Ovary (tissue), 9 donors: ENCODE measurements around the gene PCDHGB1. TPM values are rescaled to one million over a fixed set of nuclear protein-coding genes. Genes with fewer than 3 reads are reported as not detected.

Experiments
- DNase-seq, 5 donors: peaks; one replicate each; pipeline ENCODE4 v3.0.0-alpha.2; 2019 to 2020
- H3K27ac ChIP-seq, 2 donors: fragments of 200-600 bp; one replicate each; pipeline versions ENCODE4 v1.5.1 to v1.8.0; 2019 to 2022
- H3K27me3 ChIP-seq: fragments of 200-600 bp; one replicate; pipeline ENCODE4 v1.8.0; 2022
- H3K36me3 ChIP-seq: fragments of 200-600 bp; sonication (generic); one replicate; pipeline ENCODE4 v1.5.1; 2019
- H3K4me1 ChIP-seq: one replicate; pipeline ENCODE4 v1.8.1; 2013; ENCODE audit warnings: mild to moderate bottlenecking, moderate library complexity; ENCODE audit not compliant: insufficient read depth
- H3K4me3 ChIP-seq: fragments of 200-600 bp; sonication (generic); one replicate; pipeline ENCODE4 v1.5.1; 2017
- H3K9me3 ChIP-seq, 2 donors: fragments of 200-600 bp in 1 of 2; sonication (generic) in 1 of 2; one replicate each; pipeline versions ENCODE4 v1.5.1 to v1.8.1; 2013 to 2019; ENCODE audit warnings: mild to moderate bottlenecking in 1 of 2, moderate library complexity in 1 of 2
- EP300 ChIP-seq: sonication (generic); formaldehyde crosslinking; IDR thresholded peaks from one replicate; pipeline ENCODE4 v1.6.1; 2017; ENCODE audit warnings: antibody characterized with exemption
- POLR2A ChIP-seq: fragments of 450-650 bp; IDR thresholded peaks from one replicate; pipeline ENCODE4 v1.6.1; 2017; ENCODE audit warnings: antibody characterized with exemption, mild to moderate bottlenecking, moderate library complexity
- WGBS, 3 donors: extraction: QIAGEN DNeasy Blood & Tissue Kit in 1 of 3; methylation state at CpG; one replicate each; pipeline versions ENCODE4 v1.1.5 to v1.1.7; 2013 to 2017; 5-methylcytosine and 5-hydroxymethylcytosine counted together
- intact Hi-C, 4 donors: fragments of 100-400 bp; cut with DNase I; formaldehyde crosslinking; loops; one replicate each; pipeline versions ENCODE4 v1.11.0 to v1.15.1; 2022 to 2023
- polyA plus RNA-seq, 2 donors: library from polyadenylated mRNA; stranded (reverse); fragments of 200-250 nt in 1 of 2; fragments of 350-450 nt in 1 of 2; fragmentation: Illumina TruSeq in 1 of 2; extraction: RNeasy Lipid Tissue Mini Kit (QIAGEN cat#74804) in 1 of 2; gene quantifications; one replicate each; pipeline ENCODE4 v1.2.3, GENCODE V29; 2013 to 2014
- total RNA-seq, 7 donors: library from RNA; depleted of rRNA in 2 of 7; stranded (reverse); fragments of >200 nt in 2 of 7; fragmentation: NEBNext Ultra II Directional in 3 of 7; extraction: Animal tissue kit (Norgen Biotek cat#: 25700) in 3 of 7; gene quantifications; one replicate each; pipeline versions ENCODE4 v1.1.0 to v1.2.4, GENCODE V29; 2016 to 2023
- TF ChIP-seq, protein P1 (sequence below), 3 donors: fragments of 450-650 bp in 2 of 3; fragments of 200-600 bp in 1 of 3; IDR thresholded peaks; one replicate each; pipeline versions ENCODE4 v1.5.1 to v1.8.0; 2016 to 2022; ENCODE audit warnings: antibody characterized with exemption in 3 of 3, mild to moderate bottlenecking in 1 of 3
- donor health status: DM: no; HTN: no; CAD: no; lungs with moderate emphysema.
- donor health status: DM: no; HTN: no; CAD: no.
- donor health status: Bipolar disorder and iron deficiency.
- donor health status: DM: yes; HTN: yes; CAD: no.
- donor health status: DM: no; HTN: no; CAD: no.
- donor health status: DM: yes; HTN: yes; CAD: no.

PCDHGB1 gene
- total and polyA plus RNA-seq, 9 donors = 1.1 to 9.3 (median 4.4) TPM

- Histone ChIP-seq H3K4me1 (peaks cover 3% of the 10 kb centered on the region), H3K9me3 (peaks cover 16 to 37% of the 10 kb centered on the region in 2 donors), H3K27ac (no peak overlapping the region), H3K27me3 (no peaks in the 10 kb centered on the region), H3K36me3 (no peaks in the 10 kb centered on the region), H3K4me3 (peak overlapping the region; percentile 84)
- intact Hi-C loops = no loop called here
- 93 to 97% (median 97%) methylated on average over 6 of the region's 6 CpGs for WGBS, 3 donors
- TF ChIP-seq EP300 = no peak
- TF ChIP-seq, protein P1, sequence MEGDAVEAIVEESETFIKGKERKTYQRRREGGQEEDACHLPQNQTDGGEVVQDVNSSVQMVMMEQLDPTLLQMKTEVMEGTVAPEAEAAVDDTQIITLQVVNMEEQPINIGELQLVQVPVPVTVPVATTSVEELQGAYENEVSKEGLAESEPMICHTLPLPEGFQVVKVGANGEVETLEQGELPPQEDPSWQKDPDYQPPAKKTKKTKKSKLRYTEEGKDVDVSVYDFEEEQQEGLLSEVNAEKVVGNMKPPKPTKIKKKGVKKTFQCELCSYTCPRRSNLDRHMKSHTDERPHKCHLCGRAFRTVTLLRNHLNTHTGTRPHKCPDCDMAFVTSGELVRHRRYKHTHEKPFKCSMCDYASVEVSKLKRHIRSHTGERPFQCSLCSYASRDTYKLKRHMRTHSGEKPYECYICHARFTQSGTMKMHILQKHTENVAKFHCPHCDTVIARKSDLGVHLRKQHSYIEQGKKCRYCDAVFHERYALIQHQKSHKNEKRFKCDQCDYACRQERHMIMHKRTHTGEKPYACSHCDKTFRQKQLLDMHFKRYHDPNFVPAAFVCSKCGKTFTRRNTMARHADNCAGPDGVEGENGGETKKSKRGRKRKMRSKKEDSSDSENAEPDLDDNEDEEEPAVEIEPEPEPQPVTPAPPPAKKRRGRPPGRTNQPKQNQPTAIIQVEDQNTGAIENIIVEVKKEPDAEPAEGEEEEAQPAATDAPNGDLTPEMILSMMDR (IDR thresholded peaks at IDR 0.05) = no peak
- TF ChIP-seq POLR2A = no peak
- no peak for DNase-seq
Measured at GRCh38 chr5:141319202-141319601, 30.7 kb upstream of the PCDHGB1 start.

DNA sequence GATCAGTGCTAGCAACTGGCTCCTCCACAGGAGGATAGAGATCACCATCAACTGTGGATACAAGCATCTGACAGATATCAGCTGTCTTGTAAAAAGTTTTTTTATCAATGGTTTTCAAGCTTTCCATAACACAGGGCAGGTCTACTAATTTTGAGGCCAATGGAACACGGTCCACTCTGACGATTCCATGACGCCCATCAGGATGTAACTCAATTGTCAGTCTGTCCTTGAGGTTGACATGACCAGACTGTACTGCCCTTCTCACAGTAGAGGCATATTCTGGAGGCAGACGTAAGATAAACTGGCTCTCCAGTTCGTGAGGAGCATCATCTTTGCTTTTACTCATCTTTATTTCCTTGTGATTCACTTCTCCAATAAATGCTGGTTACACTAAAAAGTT is 30.2 kb upstream of the PCDHGB1 start:
- no peak for TF ChIP-seq EP300
- no peaks in the 10 kb centered on the region for H3K36me3 ChIP-seq
- 68 to 75% (median 70%) methylated on average over 5 of the region's 5 CpGs for WGBS, 3 donors
- peaks cover 3% of the 10 kb centered on the region for H3K4me1 ChIP-seq
- H3K27me3 ChIP-seq = no peaks in the 10 kb centered on the region
- intact Hi-C loops = loop anchor here in 2 of 4 donors (5.0 to 10.0 kb wide), 2 partner anchors 235 to 243 kb away; no protein-coding TSS in a partner anchor
- no peak for DNase-seq
- peaks cover 16 to 37% of the 10 kb centered on the region in 2 donors for H3K9me3 ChIP-seq
- peak overlapping the region in 1 of 2 donors; percentile 99 for H3K27ac ChIP-seq
- peak overlapping the region; percentile 84 for H3K4me3 ChIP-seq

DNA sequence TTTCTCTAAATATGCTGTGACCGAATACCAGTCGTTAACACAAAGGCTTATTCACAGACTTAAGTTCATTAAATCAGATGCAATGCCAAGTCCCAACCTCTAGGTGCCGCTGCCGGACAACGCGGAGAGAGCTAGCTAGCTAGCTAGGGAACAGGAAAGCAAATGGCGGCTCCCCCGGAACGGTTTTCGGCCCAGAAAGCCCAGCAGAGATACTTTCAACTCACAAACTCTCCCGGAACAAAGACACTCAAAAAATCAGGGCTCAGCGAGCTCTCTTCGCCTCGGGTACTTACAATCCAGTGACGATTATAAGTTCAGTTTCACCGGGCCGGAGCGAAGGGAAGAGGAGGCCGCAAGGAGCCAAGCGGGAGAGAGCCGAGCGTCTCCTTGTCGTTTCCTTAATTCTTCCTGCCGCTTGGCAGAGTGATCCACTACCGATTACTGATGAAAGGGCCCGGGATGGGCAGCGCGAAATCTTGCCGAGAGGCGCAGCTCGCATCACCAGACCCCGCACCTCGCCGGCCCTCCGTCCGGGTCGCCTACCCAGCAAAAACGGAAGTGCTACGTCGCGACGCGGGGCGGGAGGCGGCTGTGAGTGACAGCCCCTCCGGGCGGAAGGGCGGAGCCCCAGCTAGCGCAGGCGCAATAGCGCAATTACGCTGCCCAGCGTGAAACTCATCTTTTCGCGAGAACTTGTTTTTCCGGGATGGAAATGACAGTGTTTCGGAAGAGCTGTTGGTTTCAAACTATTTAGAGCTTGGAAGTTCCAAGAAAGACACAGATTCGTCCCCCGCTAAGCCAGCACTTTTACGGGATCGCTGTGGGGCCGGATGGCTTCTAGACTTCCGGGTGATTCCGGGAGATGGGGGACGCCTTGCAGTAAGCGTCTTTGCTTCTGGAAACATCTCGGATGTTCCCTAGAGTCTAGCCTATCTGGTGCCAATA is 29.4 kb upstream of the PCDHGB1 start, which contains the start of gene TAF7:
Gene TAF7 (minus strand): TSS at position 560 of the 945 bp plus-strand sequence. CDS start 740 bp downstream, outside the sequence.
- Histone ChIP-seq H3K9me3 (peaks cover 16 to 37% of the 10 kb centered on the region in 2 donors), H3K4me1 (peaks cover 3% of the 10 kb centered on the region), H3K4me3 (peak within 1 kb of the TSS; percentile 84), H3K27ac (peak within 1 kb of the TSS; percentile 85 to 99), H3K36me3 (no peaks in the 10 kb centered on the region), H3K27me3 (no peaks in the 10 kb centered on the region)
- intact Hi-C loops = loop anchor here in 2 of 4 donors (5.0 to 10.0 kb wide), 2 partner anchors 234 to 242 kb away; no protein-coding TSS in a partner anchor
- peak; percentile 92 to 95 (median 95) for DNase-seq
- WGBS, 3 donors = 1 to 2% (median 1%) methylated on average over 67 of the region's 67 CpGs
- TF ChIP-seq POLR2A = peak; percentile 98
- TF ChIP-seq, protein P1 (IDR thresholded peaks at IDR 0.05) = peak; percentile 61 to 84 (median 66)
- peak; percentile 37 for TF ChIP-seq EP300

GRCh38 chr5:141322261-141322660 is 27.6 kb upstream of the PCDHGB1 start:
- no peak for DNase-seq
- H3K4me1 ChIP-seq = peaks cover 3% of the 10 kb centered on the region
- TF ChIP-seq, protein P1 (IDR thresholded peaks at IDR 0.05) = no peak
- TF ChIP-seq POLR2A (no peak), EP300 (no peak)
- peaks cover 15 to 27% of the 10 kb centered on the region in 2 donors for H3K9me3 ChIP-seq
- H3K27me3 ChIP-seq = no peaks in the 10 kb centered on the region
- intact Hi-C loops = loop anchor here in 2 of 4 donors (5.0 to 10.0 kb wide), 2 partner anchors 233 to 240 kb away; no protein-coding TSS in a partner anchor
- no peak overlapping the region for H3K27ac ChIP-seq
- no peak overlapping the region for H3K4me3 ChIP-seq
- no peaks in the 10 kb centered on the region for H3K36me3 ChIP-seq
- WGBS, 3 donors = 87 to 92% (median 91%) methylated on average over 3 of the region's 3 CpGs
